SK-N-SH treated with all-trans-retinoic acid at 6 μM for 48 hours (cell line): Measurements from ENCODE around the gene ANKS1A.
"Not testable (repeated sequence)": the region's sequence is repeated elsewhere in the genome, so short reads cannot be mapped to it uniquely, and the experiment has no call there.

Experiments used
- BACH2 ChIP-seq: fragments of 250-450 bp; sonication (Bioruptor Pico); IDR thresholded peaks from 2 replicates; pipeline ENCODE4 v1.9.0; 2021; ENCODE audit warnings: mild to moderate bottlenecking, borderline replicate concordance
- ISL1 ChIP-seq: fragments of 250-450 bp; sonication (Bioruptor Pico); IDR thresholded peaks from 2 replicates; pipeline ENCODE4 v2.1.2; 2022; ENCODE audit warnings: mild to moderate bottlenecking, moderate library complexity
- OSR1 ChIP-seq: fragments of 250-450 bp; sonication (Bioruptor Pico); IDR thresholded peaks from 2 replicates; pipeline ENCODE4 v1.8.0; 2022; ENCODE audit warnings: moderate library complexity, mild to moderate bottlenecking, inconsistent platforms
- RARB ChIP-seq: fragments of 250-450 bp; sonication (Bioruptor Pico); IDR thresholded peaks from 2 replicates; pipeline ENCODE4 v1.8.0; 2021; ENCODE audit warnings: mild to moderate bottlenecking, moderate library complexity
- SNAI2 ChIP-seq: fragments of 250-450 bp; sonication (Bioruptor Pico); IDR thresholded peaks from 2 replicates; pipeline ENCODE4 v1.5.0; 2020; ENCODE audit warnings: mild to moderate bottlenecking, moderate library complexity
- TCF4 ChIP-seq: fragments of 250-450 bp; sonication (Bioruptor Pico); IDR thresholded peaks from 2 replicates; pipeline ENCODE4 v1.8.0; 2021; ENCODE audit warnings: mild to moderate bottlenecking, moderate library complexity, borderline replicate concordance
- TOX ChIP-seq: fragments of 250-450 bp; sonication (Bioruptor Pico); IDR thresholded peaks from 2 replicates; pipeline ENCODE4 v1.8.0; 2021; ENCODE audit warnings: mild to moderate bottlenecking, moderate library complexity, borderline replicate concordance
- ZFP3 ChIP-seq: fragments of 250-450 bp; sonication (Bioruptor Pico); IDR thresholded peaks from 2 replicates; pipeline ENCODE4 v1.5.0; 2020; ENCODE audit warnings: mild to moderate bottlenecking, moderate library complexity
- ZFP30 ChIP-seq: fragments of 450-650 bp; formaldehyde crosslinking; IDR thresholded peaks from 2 replicates; pipeline ENCODE4 v1.5.0; 2022; ENCODE audit warnings: mild to moderate bottlenecking, moderate library complexity
- ZNF565 ChIP-seq: fragments of 450-650 bp; formaldehyde crosslinking; conservative IDR thresholded peaks from 2 replicates; pipeline ENCODE4 v1.5.0; 2020; ENCODE audit warnings: low read depth, mild to moderate bottlenecking, moderate library complexity
- ZNF8 ChIP-seq: fragments of 450-650 bp; formaldehyde crosslinking; IDR thresholded peaks from 2 replicates; pipeline ENCODE4 v1.5.0; 2020; ENCODE audit warnings: mild to moderate bottlenecking, moderate library complexity
- TF ChIP-seq, protein P1 (sequence below): fragments of 250-450 bp; sonication (Bioruptor Pico); IDR thresholded peaks from 2 replicates; pipeline ENCODE4 v1.8.0; 2020; ENCODE audit warnings: mild to moderate bottlenecking, moderate library complexity, borderline replicate concordance

DNA sequence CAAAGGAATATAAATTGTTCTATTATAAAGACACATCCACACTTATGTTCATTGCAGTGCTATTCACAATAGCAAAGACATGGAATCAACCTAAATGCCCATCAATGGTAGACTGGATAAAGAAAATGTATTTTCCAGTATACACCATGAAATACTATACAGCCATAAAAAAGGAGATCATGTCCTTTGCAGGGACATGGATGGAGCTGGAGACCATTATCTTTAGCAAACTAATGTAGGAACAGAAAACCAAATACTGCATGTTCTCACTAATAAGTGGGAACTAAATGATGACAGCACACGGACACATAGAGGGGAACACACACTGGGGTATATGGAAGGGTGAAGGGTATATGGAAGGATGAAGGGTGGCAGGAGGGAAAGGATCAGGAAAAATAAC, 5.0 kb upstream of the ANKS1A start:
- TF ChIP-seq SNAI2, RARB, ZNF8, TCF4, BACH2, ISL1, TOX, ZNF565, OSR1, ZFP30, ZFP3 (CRISPR knock-in tag): not testable (repeated sequence)
- TF ChIP-seq, protein P1, sequence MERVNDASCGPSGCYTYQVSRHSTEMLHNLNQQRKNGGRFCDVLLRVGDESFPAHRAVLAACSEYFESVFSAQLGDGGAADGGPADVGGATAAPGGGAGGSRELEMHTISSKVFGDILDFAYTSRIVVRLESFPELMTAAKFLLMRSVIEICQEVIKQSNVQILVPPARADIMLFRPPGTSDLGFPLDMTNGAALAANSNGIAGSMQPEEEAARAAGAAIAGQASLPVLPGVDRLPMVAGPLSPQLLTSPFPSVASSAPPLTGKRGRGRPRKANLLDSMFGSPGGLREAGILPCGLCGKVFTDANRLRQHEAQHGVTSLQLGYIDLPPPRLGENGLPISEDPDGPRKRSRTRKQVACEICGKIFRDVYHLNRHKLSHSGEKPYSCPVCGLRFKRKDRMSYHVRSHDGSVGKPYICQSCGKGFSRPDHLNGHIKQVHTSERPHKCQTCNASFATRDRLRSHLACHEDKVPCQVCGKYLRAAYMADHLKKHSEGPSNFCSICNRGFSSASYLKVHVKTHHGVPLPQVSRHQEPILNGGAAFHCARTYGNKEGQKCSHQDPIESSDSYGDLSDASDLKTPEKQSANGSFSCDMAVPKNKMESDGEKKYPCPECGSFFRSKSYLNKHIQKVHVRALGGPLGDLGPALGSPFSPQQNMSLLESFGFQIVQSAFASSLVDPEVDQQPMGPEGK (CRISPR knock-in tag), result not testable (repeated sequence)
